Measurements from ENCODE around the gene SLC16A3.

The SLC16A3 gene

GRCh38 chr17:82225368-82226029 is 3.3 kb upstream of the SLC16A3 start:
- Histone ChIP-seq H3K27me3 (ENCODE audit: insufficient read depth, low read length, poor library complexity, severe bottlenecking) (no peaks in the 10 kb centered on the region), H3K9me3 (ENCODE audit: insufficient read depth, low read depth, low read length) (no peaks in the 10 kb centered on the region), H3K4me3 (ENCODE audit: low read length, poor library complexity, severe bottlenecking) (no peak overlapping the region), H3K4me1 (ENCODE audit: insufficient read depth, low read length, poor library complexity, severe bottlenecking) (peaks cover 11% of the 10 kb centered on the region), H4K20me1 (ENCODE audit: insufficient read depth, low read length, poor library complexity, severe bottlenecking) (peaks cover 16% of the 10 kb centered on the region), H3K4me2 (ENCODE audit: low read depth, low read length, poor library complexity, severe bottlenecking) (no peak overlapping the region), H3K9me2 (replicated peaks; ENCODE audit: low read depth, low read length) (no peaks in the 10 kb centered on the region), H3K36me3 (ENCODE audit: insufficient read depth, low read length) (no peaks in the 10 kb centered on the region), H3K79me2 (ENCODE audit: insufficient read depth, low read length) (peaks cover 39% of the 10 kb centered on the region), H2AFZ (ENCODE audit: low read length) (no peak overlapping the region), H3K9ac (ENCODE audit: low read depth, low read length, poor library complexity, severe bottlenecking) (no peak overlapping the region), H3F3A (ENCODE audit: low read depth) (no peaks in the 10 kb centered on the region)
- TF ChIP-seq CTCF (conservative IDR thresholded peaks at IDR 0.05; ENCODE audit: low read length), result no peak

GRCh38 chr17:82226146-82226808 is 2.6 kb upstream of the SLC16A3 start:
- Histone ChIP-seq H3K4me2 (ENCODE audit: low read depth, low read length, poor library complexity, severe bottlenecking) (no peak overlapping the region), H3K79me2 (ENCODE audit: insufficient read depth, low read length) (peaks cover 47% of the 10 kb centered on the region), H3K27me3 (ENCODE audit: insufficient read depth, low read length, poor library complexity, severe bottlenecking) (no peaks in the 10 kb centered on the region)

GRCh38 chr17:82226809-82227628 is 1.8 kb upstream of the SLC16A3 start:
- Histone ChIP-seq H2AFZ (ENCODE audit: low read length) (no peak overlapping the region), H3K9ac (ENCODE audit: low read depth, low read length, poor library complexity, severe bottlenecking) (peak overlapping the region; percentile 99), H3K4me1 (ENCODE audit: insufficient read depth, low read length, poor library complexity, severe bottlenecking) (peaks cover 12% of the 10 kb centered on the region), H3K9me2 (replicated peaks; ENCODE audit: low read depth, low read length) (no peaks in the 10 kb centered on the region), H3K79me2 (ENCODE audit: insufficient read depth, low read length) (peaks cover 54% of the 10 kb centered on the region), H3K9me3 (ENCODE audit: insufficient read depth, low read depth, low read length) (no peaks in the 10 kb centered on the region), H3K27me3 (ENCODE audit: insufficient read depth, low read length, poor library complexity, severe bottlenecking) (no peaks in the 10 kb centered on the region), H4K20me1 (ENCODE audit: insufficient read depth, low read length, poor library complexity, severe bottlenecking) (peaks cover 27% of the 10 kb centered on the region), H3F3A (ENCODE audit: low read depth) (no peaks in the 10 kb centered on the region), H3K36me3 (ENCODE audit: insufficient read depth, low read length) (no peaks in the 10 kb centered on the region), H3K4me2 (ENCODE audit: low read depth, low read length, poor library complexity, severe bottlenecking) (peak overlapping the region; percentile 89), H3K4me3 (ENCODE audit: low read length, poor library complexity, severe bottlenecking) (peak overlapping the region; percentile 93)
- TF ChIP-seq EZH2phosphoT487 (IDR thresholded peaks at IDR 0.05; ENCODE audit: borderline replicate concordance) (no peak), CTCF (conservative IDR thresholded peaks at IDR 0.05; ENCODE audit: low read length) (no peak)

More at GRCh38 chr17:82226146-82226808, 2.6 kb upstream of the SLC16A3 start:
- Histone ChIP-seq H3K36me3 (ENCODE audit: insufficient read depth, low read length) (no peaks in the 10 kb centered on the region), H3K4me3 (ENCODE audit: low read length, poor library complexity, severe bottlenecking) (no peak overlapping the region), H3K9me3 (ENCODE audit: insufficient read depth, low read depth, low read length) (no peaks in the 10 kb centered on the region), H4K20me1 (ENCODE audit: insufficient read depth, low read length, poor library complexity, severe bottlenecking) (peaks cover 20% of the 10 kb centered on the region), H3K4me1 (ENCODE audit: insufficient read depth, low read length, poor library complexity, severe bottlenecking) (peaks cover 12% of the 10 kb centered on the region), H3K9ac (ENCODE audit: low read depth, low read length, poor library complexity, severe bottlenecking) (peak overlapping the region; percentile 34), H3F3A (ENCODE audit: low read depth) (no peaks in the 10 kb centered on the region), H2AFZ (ENCODE audit: low read length) (no peak overlapping the region), H3K9me2 (replicated peaks; ENCODE audit: low read depth, low read length) (no peaks in the 10 kb centered on the region)
- TF ChIP-seq EZH2phosphoT487 (IDR thresholded peaks at IDR 0.05; ENCODE audit: borderline replicate concordance) (no peak), CTCF (conservative IDR thresholded peaks at IDR 0.05; ENCODE audit: low read length) (no peak)
